SK-N-SH treated with all-trans-retinoic acid at 6 μM for 48 hours (cell line): ENCODE data around the gene SMC1B.

Experiments
- BACH2 ChIP-seq: fragments of 250-450 bp; sonication (Bioruptor Pico); IDR thresholded peaks from 2 replicates; pipeline ENCODE4 v1.9.0; 2021; ENCODE audit warnings: mild to moderate bottlenecking, borderline replicate concordance
- CSDC2 ChIP-seq: fragments of 250-450 bp; sonication (Bioruptor Pico); IDR thresholded peaks from 2 replicates; pipeline ENCODE4 v1.5.0; 2020; ENCODE audit warnings: mild to moderate bottlenecking, moderate library complexity
- ESRRG ChIP-seq: fragments of 250-450 bp; sonication (Bioruptor Pico); IDR thresholded peaks from 2 replicates; pipeline ENCODE4 v1.6.1; 2021; ENCODE audit warnings: mild to moderate bottlenecking
- GLIS3 ChIP-seq: fragments of 250-450 bp; sonication (Bioruptor Pico); IDR thresholded peaks from 2 replicates; pipeline ENCODE4 v1.5.0; 2020; ENCODE audit warnings: mild to moderate bottlenecking, moderate library complexity
- RARB ChIP-seq: fragments of 250-450 bp; sonication (Bioruptor Pico); IDR thresholded peaks from 2 replicates; pipeline ENCODE4 v1.8.0; 2021; ENCODE audit warnings: mild to moderate bottlenecking, moderate library complexity
- SNAI2 ChIP-seq: fragments of 250-450 bp; sonication (Bioruptor Pico); IDR thresholded peaks from 2 replicates; pipeline ENCODE4 v1.5.0; 2020; ENCODE audit warnings: mild to moderate bottlenecking, moderate library complexity
- ZC3H10 ChIP-seq: fragments of 250-450 bp; sonication (Bioruptor Pico); IDR thresholded peaks from 2 replicates; pipeline ENCODE4 v1.5.1; 2021; ENCODE audit warnings: mild to moderate bottlenecking, moderate library complexity
- ZFP3 ChIP-seq: fragments of 250-450 bp; sonication (Bioruptor Pico); IDR thresholded peaks from 2 replicates; pipeline ENCODE4 v1.5.0; 2020; ENCODE audit warnings: mild to moderate bottlenecking, moderate library complexity
- ZFP30 ChIP-seq: fragments of 450-650 bp; formaldehyde crosslinking; IDR thresholded peaks from 2 replicates; pipeline ENCODE4 v1.5.0; 2022; ENCODE audit warnings: mild to moderate bottlenecking, moderate library complexity
- ZNF565 ChIP-seq: fragments of 450-650 bp; formaldehyde crosslinking; conservative IDR thresholded peaks from 2 replicates; pipeline ENCODE4 v1.5.0; 2020; ENCODE audit warnings: low read depth, mild to moderate bottlenecking, moderate library complexity
- TF ChIP-seq, protein P1 (sequence below): fragments of 250-450 bp; sonication (Bioruptor Pico); IDR thresholded peaks from 2 replicates; pipeline ENCODE4 v1.5.1; 2021; ENCODE audit warnings: mild to moderate bottlenecking, moderate library complexity
- TF ChIP-seq, protein P2 (sequence below): fragments of 250-450 bp; sonication (Bioruptor Pico); IDR thresholded peaks from 2 replicates; pipeline ENCODE4 v1.8.0; 2021; ENCODE audit warnings: low read depth, mild to moderate bottlenecking, moderate library complexity, borderline replicate concordance
- TF ChIP-seq, protein P3 (sequence below): fragments of 250-450 bp; sonication (Bioruptor Pico); IDR thresholded peaks from 2 replicates; pipeline ENCODE4 v1.5.0; 2020; ENCODE audit warnings: mild to moderate bottlenecking, moderate library complexity
- TF ChIP-seq, protein P4 (sequence below): fragments of 250-450 bp; sonication (Bioruptor Pico); IDR thresholded peaks from 2 replicates; pipeline ENCODE4 v1.8.0; 2020; ENCODE audit warnings: mild to moderate bottlenecking, moderate library complexity, borderline replicate concordance

DNA sequence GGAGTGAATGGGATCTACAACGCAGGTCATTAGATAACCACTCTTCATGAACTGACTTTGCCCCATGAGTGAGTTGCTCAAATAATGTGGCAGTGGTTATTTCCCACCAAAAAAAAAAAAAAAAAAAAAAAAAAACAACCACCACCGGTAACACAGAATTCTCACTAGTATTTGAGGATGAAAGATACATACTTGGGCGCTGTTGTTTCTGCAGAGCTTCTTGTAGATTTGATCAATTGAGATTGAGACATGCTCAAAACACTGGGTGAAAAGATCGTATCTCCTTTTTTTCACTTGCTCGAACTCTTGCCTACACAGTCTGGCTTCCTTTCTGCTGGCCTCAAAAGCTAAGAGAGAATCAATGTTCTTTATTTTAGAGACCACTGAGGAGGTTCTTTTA is 59.6 kb downstream of the SMC1B start:
- TF ChIP-seq, protein P1, sequence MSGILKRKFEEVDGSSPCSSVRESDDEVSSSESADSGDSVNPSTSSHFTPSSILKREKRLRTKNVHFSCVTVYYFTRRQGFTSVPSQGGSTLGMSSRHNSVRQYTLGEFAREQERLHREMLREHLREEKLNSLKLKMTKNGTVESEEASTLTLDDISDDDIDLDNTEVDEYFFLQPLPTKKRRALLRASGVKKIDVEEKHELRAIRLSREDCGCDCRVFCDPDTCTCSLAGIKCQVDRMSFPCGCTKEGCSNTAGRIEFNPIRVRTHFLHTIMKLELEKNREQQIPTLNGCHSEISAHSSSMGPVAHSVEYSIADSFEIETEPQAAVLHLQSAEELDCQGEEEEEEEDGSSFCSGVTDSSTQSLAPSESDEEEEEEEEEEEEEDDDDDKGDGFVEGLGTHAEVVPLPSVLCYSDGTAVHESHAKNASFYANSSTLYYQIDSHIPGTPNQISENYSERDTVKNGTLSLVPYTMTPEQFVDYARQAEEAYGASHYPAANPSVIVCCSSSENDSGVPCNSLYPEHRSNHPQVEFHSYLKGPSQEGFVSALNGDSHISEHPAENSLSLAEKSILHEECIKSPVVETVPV (CRISPR knock-in tag) = no peak
- TF ChIP-seq GLIS3 = no peak
- TF ChIP-seq, protein P2, sequence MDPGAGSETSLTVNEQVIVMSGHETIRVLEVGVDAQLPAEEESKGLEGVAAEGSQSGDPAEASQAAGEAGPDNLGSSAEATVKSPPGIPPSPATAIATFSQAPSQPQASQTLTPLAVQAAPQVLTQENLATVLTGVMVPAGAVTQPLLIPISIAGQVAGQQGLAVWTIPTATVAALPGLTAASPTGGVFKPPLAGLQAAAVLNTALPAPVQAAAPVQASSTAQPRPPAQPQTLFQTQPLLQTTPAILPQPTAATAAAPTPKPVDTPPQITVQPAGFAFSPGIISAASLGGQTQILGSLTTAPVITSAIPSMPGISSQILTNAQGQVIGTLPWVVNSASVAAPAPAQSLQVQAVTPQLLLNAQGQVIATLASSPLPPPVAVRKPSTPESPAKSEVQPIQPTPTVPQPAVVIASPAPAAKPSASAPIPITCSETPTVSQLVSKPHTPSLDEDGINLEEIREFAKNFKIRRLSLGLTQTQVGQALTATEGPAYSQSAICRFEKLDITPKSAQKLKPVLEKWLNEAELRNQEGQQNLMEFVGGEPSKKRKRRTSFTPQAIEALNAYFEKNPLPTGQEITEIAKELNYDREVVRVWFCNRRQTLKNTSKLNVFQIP = no peak
- no peak for TF ChIP-seq ZFP3 (CRISPR knock-in tag)
- no peak for TF ChIP-seq BACH2 (CRISPR knock-in tag)
- TF ChIP-seq ZFP30 (CRISPR knock-in tag) = no peak
- TF ChIP-seq ZNF565 (CRISPR knock-in tag) = no peak
- no peak for TF ChIP-seq RARB (CRISPR knock-in tag)
- no peak for TF ChIP-seq ESRRG
- no peak for TF ChIP-seq ZC3H10 (CRISPR knock-in tag)
- TF ChIP-seq, protein P3, sequence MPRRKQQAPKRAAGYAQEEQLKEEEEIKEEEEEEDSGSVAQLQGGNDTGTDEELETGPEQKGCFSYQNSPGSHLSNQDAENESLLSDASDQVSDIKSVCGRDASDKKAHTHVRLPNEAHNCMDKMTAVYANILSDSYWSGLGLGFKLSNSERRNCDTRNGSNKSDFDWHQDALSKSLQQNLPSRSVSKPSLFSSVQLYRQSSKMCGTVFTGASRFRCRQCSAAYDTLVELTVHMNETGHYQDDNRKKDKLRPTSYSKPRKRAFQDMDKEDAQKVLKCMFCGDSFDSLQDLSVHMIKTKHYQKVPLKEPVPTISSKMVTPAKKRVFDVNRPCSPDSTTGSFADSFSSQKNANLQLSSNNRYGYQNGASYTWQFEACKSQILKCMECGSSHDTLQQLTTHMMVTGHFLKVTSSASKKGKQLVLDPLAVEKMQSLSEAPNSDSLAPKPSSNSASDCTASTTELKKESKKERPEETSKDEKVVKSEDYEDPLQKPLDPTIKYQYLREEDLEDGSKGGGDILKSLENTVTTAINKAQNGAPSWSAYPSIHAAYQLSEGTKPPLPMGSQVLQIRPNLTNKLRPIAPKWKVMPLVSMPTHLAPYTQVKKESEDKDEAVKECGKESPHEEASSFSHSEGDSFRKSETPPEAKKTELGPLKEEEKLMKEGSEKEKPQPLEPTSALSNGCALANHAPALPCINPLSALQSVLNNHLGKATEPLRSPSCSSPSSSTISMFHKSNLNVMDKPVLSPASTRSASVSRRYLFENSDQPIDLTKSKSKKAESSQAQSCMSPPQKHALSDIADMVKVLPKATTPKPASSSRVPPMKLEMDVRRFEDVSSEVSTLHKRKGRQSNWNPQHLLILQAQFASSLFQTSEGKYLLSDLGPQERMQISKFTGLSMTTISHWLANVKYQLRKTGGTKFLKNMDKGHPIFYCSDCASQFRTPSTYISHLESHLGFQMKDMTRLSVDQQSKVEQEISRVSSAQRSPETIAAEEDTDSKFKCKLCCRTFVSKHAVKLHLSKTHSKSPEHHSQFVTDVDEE (CRISPR knock-in tag) = no peak
- TF ChIP-seq CSDC2 (CRISPR knock-in tag) = no peak
- TF ChIP-seq, protein P4, sequence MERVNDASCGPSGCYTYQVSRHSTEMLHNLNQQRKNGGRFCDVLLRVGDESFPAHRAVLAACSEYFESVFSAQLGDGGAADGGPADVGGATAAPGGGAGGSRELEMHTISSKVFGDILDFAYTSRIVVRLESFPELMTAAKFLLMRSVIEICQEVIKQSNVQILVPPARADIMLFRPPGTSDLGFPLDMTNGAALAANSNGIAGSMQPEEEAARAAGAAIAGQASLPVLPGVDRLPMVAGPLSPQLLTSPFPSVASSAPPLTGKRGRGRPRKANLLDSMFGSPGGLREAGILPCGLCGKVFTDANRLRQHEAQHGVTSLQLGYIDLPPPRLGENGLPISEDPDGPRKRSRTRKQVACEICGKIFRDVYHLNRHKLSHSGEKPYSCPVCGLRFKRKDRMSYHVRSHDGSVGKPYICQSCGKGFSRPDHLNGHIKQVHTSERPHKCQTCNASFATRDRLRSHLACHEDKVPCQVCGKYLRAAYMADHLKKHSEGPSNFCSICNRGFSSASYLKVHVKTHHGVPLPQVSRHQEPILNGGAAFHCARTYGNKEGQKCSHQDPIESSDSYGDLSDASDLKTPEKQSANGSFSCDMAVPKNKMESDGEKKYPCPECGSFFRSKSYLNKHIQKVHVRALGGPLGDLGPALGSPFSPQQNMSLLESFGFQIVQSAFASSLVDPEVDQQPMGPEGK = no peak
- no peak for TF ChIP-seq SNAI2 (CRISPR knock-in tag)
